Measurements from ENCODE around the gene BTNL3.

Gene BTNL3

GRCh38 chr5:181024245-181025064 is 35.8 kb downstream of the BTNL3 start:
- TF ChIP-seq SIN3A (IDR thresholded peaks at IDR 0.05; ENCODE audit: borderline replicate concordance, insufficient read depth, low read length) (no peak), REST (IDR thresholded peaks at IDR 0.05; ENCODE audit: insufficient read depth in 1 of 2, low read depth in 2 of 2, low read length in 2 of 2) (no peak), FOXP2 (optimal IDR thresholded peaks at IDR 0.05; ENCODE audit: borderline replicate concordance, extremely low read depth, extremely low read length, insufficient read depth) (no peak), TAF1 (IDR thresholded peaks at IDR 0.05; ENCODE audit: borderline replicate concordance, insufficient read depth, low read length) (no peak), POLR2AphosphoS5 (IDR thresholded peaks at IDR 0.05; ENCODE audit: low read depth, low read length) (no peak)

- no peak for TF ChIP-seq POLR2AphosphoS5 (IDR thresholded peaks at IDR 0.05; ENCODE audit: low read depth, low read length)
- no peak for TF ChIP-seq SIN3A (IDR thresholded peaks at IDR 0.05; ENCODE audit: borderline replicate concordance, insufficient read depth, low read length)
- TF ChIP-seq TAF1 (IDR thresholded peaks at IDR 0.05; ENCODE audit: borderline replicate concordance, insufficient read depth, low read length) = no peak
- no peak for TF ChIP-seq REST (IDR thresholded peaks at IDR 0.05; ENCODE audit: insufficient read depth in 1 of 2, low read depth in 2 of 2, low read length in 2 of 2)
- TF ChIP-seq FOXP2 (optimal IDR thresholded peaks at IDR 0.05; ENCODE audit: borderline replicate concordance, extremely low read depth, extremely low read length, insufficient read depth) = no peak
These were observed 38.9 kb downstream of the BTNL3 start for GRCh38 chr5:181027452-181028031.

- TF ChIP-seq POLR2AphosphoS5 (IDR thresholded peaks at IDR 0.05; ENCODE audit: low read depth, low read length) = no peak
- no peak for TF ChIP-seq FOXP2 (optimal IDR thresholded peaks at IDR 0.05; ENCODE audit: borderline replicate concordance, extremely low read depth, extremely low read length, insufficient read depth)
- no peak for TF ChIP-seq REST (IDR thresholded peaks at IDR 0.05; ENCODE audit: insufficient read depth in 1 of 2, low read depth in 2 of 2, low read length in 2 of 2)
These were observed 39.6 kb downstream of the BTNL3 start for GRCh38 chr5:181028032-181028819.

GRCh38 chr5:181031716-181032115 is 43.1 kb downstream of the BTNL3 start:
- no peak for TF ChIP-seq TAF1 (IDR thresholded peaks at IDR 0.05; ENCODE audit: borderline replicate concordance, insufficient read depth, low read length)
- TF ChIP-seq POLR2AphosphoS5 (IDR thresholded peaks at IDR 0.05; ENCODE audit: low read depth, low read length) = no peak
- TF ChIP-seq REST (IDR thresholded peaks at IDR 0.05; ENCODE audit: insufficient read depth in 1 of 2, low read depth in 2 of 2, low read length in 2 of 2) = no peak
- no peak for TF ChIP-seq FOXP2 (optimal IDR thresholded peaks at IDR 0.05; ENCODE audit: borderline replicate concordance, extremely low read depth, extremely low read length, insufficient read depth)
- TF ChIP-seq SIN3A (IDR thresholded peaks at IDR 0.05; ENCODE audit: borderline replicate concordance, insufficient read depth, low read length) = no peak
